ENCODE results near the gene POLDIP2. TPM values are rescaled to one million over a fixed set of nuclear protein-coding genes. Genes with fewer than 3 reads are reported as not detected.

The POLDIP2 gene
- total and polyA plus RNA-seq, 9 donors = 37.4 to 110 (median 59.6) TPM

GRCh38 chr17:28317099-28317965, 40.0 kb downstream of the POLDIP2 start:
- WGBS, 3 donors = 82% methylated on average over 21 of the region's 21 CpGs
- H3K27ac ChIP-seq = no peak overlapping the region

GRCh38 chr17:28315846-28316705, 41.3 kb downstream of the POLDIP2 start:
- peaks cover 6% of the 10 kb centered on the region for H3K4me1 ChIP-seq (ENCODE audit: insufficient read depth)
- WGBS, 3 donors = 94% methylated on average over 4 of the region's 4 CpGs
- H3K9me3 ChIP-seq = no peaks in the 10 kb centered on the region
- DNase-seq = no peak
- H3K4me3 ChIP-seq = no peak overlapping the region
- no peaks in the 10 kb centered on the region for H3K36me3 ChIP-seq
- intact Hi-C loops (cut with DNase I) = no loop called here
- H3K27me3 ChIP-seq = no peaks in the 10 kb centered on the region
- TF ChIP-seq CTCF (IDR thresholded peaks at IDR 0.05) (no peak), EP300 (IDR thresholded peaks at IDR 0.05) (no peak), POLR2A (IDR thresholded peaks at IDR 0.05) (no peak)
- H3K27ac ChIP-seq = no peak overlapping the region

More at GRCh38 chr17:28317099-28317965, 40.0 kb downstream of the POLDIP2 start:
- intact Hi-C loops (cut with DNase I) = no loop called here
- no peaks in the 10 kb centered on the region for H3K9me3 ChIP-seq
- H3K4me1 ChIP-seq (ENCODE audit: insufficient read depth) = peaks cover 6% of the 10 kb centered on the region
- H3K27me3 ChIP-seq = no peaks in the 10 kb centered on the region
- TF ChIP-seq EP300 (IDR thresholded peaks at IDR 0.05) = no peak
- no peak for TF ChIP-seq POLR2A (IDR thresholded peaks at IDR 0.05)
- no peak for TF ChIP-seq CTCF (IDR thresholded peaks at IDR 0.05)
- DNase-seq = no peak
- H3K36me3 ChIP-seq = no peaks in the 10 kb centered on the region
- H3K4me3 ChIP-seq = no peak overlapping the region

GRCh38 chr17:28313841-28314240, 43.5 kb downstream of the POLDIP2 start:
- TF ChIP-seq EP300 (IDR thresholded peaks at IDR 0.05) (no peak), CTCF (IDR thresholded peaks at IDR 0.05) (no peak), POLR2A (IDR thresholded peaks at IDR 0.05) (no peak)

GRCh38 chr17:28306954-28307401, 50.3 kb downstream of the POLDIP2 start:
- intact Hi-C loops (cut with DNase I) = no loop called here
- no peak for TF ChIP-seq POLR2A (IDR thresholded peaks at IDR 0.05)
- no peak for TF ChIP-seq EP300 (IDR thresholded peaks at IDR 0.05)
- no peak for TF ChIP-seq CTCF (IDR thresholded peaks at IDR 0.05)
- Histone ChIP-seq H3K27ac (no peak overlapping the region), H3K4me3 (no peak overlapping the region), H3K4me1 (ENCODE audit: insufficient read depth) (no peaks in the 10 kb centered on the region), H3K36me3 (no peaks in the 10 kb centered on the region), H3K9me3 (no peaks in the 10 kb centered on the region), H3K27me3 (no peaks in the 10 kb centered on the region)
- WGBS, 3 donors = 38 to 58% (median 47%) methylated on average over 23 to 38 of the region's 38 CpGs
- no peak for DNase-seq

More at GRCh38 chr17:28313841-28314240, 43.5 kb downstream of the POLDIP2 start:
- intact Hi-C loops (cut with DNase I) = no loop called here
- no peak for DNase-seq
- Histone ChIP-seq H3K9me3 (no peaks in the 10 kb centered on the region), H3K27me3 (no peaks in the 10 kb centered on the region), H3K36me3 (no peaks in the 10 kb centered on the region), H3K4me3 (no peak overlapping the region), H3K4me1 (ENCODE audit: insufficient read depth) (peaks cover 5% of the 10 kb centered on the region), H3K27ac (no peak overlapping the region)
- WGBS, 3 donors = 77 to 88% (median 88%) methylated on average over 2 of the region's 2 CpGs

Measured in ovary (tissue), 9 donors.